HG02870 (cell line): Measurements from ENCODE around the gene PANK3.
"Not testable (repeated sequence)": the region's sequence is repeated elsewhere in the genome, so short reads cannot be mapped to it uniquely, and the experiment has no call there.

Experiments
- ATAC-seq: cut with Tn5 transposase; IDR thresholded peaks from one replicate; pipeline ENCODE4 v1.9.1; 2021; ENCODE audit warnings: mild to moderate bottlenecking, moderate library complexity; ENCODE audit not compliant: unreplicated experiment

PANK3 gene

GRCh38 chr5:168596122-168596521 lies 17.0 kb upstream of the PANK3 start:
- not testable (repeated sequence) for ATAC-seq

- no peak for ATAC-seq
These were observed 12.8 kb upstream of the PANK3 start for GRCh38 chr5:168592014-168592368.

DNA sequence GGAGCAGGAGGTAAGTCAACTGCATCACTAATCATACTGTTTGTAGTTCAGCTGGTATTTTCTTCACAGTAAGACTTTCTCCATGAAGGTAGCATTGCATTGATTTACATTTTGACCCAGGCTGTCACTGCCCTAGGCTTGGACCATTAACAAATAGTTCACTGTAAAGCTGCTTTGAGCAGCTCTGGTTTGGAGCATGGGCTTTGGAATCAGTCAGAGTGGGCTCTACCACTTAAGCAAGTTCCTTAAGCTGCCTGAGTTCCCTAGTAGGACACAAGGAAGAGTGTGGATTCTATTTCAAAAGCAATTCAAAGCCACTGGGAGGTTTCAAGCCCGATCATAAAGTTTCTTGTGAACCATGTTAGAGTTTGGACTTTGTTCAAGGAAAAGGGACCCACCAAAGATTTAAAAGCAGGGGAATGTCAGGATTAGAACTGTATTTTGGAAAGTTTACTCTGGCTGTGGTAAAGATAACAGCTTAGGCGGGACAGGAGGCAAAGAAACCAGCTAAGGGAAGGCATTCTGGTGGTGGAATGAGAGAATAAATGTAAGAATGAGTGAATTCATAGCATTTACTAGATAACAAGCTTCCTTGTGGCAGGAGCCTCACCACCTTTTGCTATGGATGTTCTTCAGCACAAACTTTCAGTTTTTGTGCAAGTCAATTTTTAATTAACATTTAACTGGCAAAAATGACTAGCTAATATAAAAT lies 12.3 kb upstream of the PANK3 start:
- no peak for ATAC-seq

DNA sequence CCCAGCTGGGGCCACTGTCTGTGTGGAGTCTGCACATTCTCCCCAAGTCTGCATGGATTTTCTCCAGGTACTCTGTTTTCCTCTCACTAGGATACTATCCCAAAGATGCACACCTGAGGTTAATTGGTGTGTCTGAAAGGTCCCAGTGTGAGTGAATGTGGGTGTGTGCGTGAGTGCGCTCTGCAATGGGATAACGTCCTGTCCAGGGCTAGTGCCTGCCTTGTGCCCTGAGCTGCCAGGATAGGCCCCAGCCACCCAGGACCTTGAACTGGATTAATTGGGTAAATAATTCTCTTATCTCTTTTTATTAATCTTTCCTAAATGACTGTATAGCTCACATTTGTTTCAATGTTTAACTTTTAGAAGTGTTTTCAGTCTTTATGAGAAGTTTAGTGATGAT lies 11.5 kb upstream of the PANK3 start:
- no peak for ATAC-seq

DNA sequence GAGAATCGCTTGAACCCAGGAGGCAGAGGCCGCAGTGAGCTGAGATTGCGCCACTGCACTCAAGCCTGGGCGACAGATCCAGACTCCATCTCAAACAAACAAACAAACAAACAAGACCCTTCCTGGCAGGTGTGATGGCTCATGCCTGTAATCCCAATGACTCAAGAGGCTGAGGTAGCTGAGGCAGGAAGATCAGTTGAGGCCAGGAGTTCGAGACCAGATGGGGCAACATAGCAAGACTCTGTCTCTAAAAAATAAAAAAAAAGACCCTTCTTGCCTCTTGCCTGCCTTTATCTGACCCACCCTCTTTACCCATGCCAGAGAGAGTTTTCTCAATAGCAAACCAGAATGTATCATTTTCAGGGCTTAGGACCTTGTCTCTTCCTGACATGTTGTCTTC lies 8.8 kb upstream of the PANK3 start:
- no peak for ATAC-seq

DNA sequence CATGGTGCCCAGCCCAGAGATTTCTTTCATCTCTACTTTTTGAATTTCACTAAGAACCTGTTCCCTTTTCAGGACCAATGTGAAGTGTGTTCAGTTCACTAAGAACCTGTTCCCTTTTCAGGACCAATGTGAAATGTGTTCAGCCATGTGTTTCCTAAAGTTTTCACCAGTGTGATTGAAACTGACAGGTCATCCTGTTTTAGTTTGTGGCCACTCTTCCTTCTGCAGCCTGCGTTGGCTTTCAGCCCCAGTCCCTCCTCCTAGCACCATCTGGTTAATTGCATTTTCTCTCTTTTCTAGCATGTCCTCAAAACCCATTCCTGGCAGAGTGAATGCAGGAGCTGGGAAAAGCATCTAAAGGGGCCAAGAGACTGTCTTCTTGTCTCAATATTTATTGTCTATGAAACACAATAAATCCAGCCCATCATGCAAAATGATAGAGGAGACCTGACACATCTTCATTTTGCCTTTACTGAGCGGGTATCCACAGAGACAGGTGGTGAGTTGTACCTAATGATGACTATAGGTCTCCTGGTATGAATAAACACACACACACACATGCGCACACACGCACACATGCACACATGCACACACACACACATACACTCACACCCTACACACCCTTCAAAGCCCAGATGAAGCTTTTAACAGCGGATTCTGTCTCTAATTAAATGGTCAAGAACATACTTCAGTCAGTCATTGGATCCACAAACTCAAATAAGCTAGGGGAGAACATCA lies 6.1 kb upstream of the PANK3 start:
- ATAC-seq, result no peak

DNA sequence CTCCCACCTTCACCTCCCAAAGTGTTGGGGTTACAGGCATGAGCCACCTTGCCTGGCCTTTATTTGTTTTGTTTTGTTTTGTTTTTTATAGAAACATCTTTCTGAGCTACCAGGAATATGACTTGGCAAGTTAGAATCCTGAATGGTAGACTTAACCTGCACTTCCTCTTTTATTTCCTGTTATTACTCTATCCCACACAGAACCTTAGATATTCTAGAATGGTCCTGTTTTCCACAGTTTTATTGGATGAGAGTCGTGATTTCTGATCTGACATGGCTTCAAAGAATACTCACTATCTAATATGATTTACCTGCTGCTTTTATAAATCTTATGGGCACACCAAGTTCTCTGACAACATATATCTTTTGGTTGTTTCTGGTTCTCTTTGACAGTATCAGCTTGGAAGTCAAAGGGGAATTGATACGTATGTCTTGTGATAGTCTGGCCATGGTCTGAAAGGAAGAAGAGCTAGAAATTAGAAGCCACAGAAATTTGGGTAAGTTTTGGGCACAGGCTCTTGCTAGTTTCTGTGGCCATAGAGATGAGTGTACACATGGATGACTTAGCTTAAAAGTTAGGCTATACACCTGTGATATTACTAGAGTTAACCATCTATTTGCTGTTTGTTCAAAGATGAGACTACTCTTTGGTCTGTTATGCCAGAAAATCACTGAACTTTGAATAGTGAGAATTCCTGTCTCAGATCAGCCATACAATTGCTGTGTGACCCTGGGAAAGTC lies 4.7 kb upstream of the PANK3 start:
- peak; percentile 32 for ATAC-seq

GRCh38 chr5:168580814-168581469 lies 1.8 kb upstream of the PANK3 start:
- not testable (repeated sequence) for ATAC-seq

DNA sequence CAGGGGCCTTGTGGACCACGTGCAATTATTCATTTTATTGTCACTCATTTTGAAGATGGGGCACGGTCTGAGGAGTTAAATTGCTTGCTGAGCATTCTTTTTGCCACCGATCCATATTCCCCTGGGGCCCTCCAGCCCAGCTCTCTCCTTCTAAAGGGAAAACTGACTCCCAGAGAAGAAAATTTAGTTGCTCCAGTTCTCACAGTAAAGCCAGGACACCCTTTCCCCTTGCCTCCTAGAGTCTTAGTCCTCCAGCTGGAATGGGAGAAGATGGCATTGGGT lies 1.0 kb upstream of the PANK3 start:
- no peak for ATAC-seq

GRCh38 chr5:168579488-168580226 lies 489 bp upstream of the PANK3 start:
- peak; percentile 89 for ATAC-seq

DNA sequence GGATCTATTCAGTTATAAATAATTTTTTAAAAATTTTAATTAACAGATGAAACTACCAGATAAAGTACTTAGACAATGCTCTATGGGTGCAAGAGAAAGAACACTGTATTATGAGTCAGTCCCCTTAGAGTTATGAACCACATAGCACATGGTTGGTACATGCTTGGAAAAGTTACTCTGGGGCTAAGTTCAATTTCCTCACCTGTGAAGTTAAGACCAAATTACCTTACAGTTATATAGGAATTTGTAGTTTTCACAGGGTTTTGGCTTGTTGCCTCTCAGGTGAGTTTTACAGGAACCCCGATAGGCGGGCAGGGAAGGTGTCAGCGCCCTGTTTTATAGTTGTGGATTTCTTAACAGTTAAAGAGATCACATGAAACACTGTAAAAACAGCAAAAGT lies 1.2 kb downstream of the PANK3 start:
- ATAC-seq, result no peak

GRCh38 chr5:168575391-168576372 lies 3.5 kb downstream of the PANK3 start:
- no peak for ATAC-seq

DNA sequence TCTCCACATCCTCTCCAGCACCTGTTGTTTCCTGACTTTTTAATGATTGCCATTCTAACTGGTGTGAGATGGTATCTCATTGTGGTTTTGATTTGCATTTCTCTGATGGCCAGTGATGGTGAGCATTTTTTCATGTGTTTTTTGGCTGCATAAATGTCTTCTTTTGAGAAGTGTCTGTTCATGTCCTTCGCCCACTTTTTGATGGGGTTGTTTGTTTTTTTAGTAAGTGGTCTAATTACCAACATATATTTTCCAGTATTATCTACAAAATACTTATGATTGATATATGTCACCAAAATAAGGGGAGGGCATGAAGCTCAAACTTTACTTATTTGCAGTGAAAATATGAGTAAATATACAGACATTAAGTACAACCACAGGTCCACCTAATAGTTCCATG lies 5.0 kb downstream of the PANK3 start:
- not testable (repeated sequence) for ATAC-seq

DNA sequence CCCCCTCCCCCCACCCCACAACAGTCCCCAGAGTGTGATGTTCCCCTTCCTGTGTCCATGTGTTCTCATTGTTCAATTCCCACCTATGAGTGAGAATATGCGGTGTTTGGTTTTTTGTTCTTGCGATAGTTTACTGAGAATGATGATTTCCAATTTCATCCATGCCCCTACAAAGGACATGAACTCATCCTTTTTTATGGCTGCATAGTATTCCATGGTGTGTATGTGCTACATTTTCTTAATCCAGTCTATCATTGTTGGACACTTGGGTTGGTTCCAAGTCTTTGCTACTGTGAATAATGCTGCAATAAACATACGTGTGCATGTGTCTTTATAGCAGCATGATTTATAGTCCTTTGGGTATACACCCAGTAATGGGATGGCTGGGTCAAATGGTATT lies 5.5 kb downstream of the PANK3 start:
- not testable (repeated sequence) for ATAC-seq

DNA sequence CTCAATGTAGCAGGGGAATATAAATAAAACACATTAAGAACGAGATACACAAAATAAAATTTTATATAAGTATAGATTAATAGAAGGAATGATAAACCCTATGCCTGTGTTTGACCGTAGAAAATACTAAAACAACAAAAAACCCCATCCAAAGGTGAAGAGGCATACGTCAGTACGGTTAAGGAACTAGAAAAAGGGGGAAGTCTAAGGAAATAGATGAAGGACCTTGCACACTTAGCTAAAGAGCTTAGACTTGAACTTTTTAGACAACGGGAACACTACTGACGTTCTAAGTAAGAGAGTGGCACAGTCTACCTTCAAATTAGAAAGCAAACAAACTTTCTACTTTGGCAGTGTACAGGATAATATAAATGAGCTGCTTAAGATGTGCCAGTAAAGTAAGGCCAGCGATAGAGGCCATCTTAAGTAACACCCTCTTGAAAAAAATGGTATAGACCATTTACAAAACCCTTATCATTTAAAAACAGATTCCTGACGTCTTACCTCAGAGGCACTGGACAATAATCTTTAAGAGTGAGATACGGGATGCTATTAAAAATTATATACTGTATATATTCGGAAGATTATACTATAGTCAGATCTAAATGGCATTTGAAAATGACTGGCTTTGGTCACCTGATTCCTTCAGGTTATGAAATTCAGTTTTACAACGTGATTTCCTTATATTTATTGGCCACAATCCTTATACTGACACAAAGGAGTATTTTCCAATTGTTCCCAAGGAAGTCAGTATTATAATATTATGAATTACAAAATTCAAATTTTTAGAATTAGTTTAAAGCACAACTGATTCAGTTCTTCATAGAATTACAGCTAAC lies 8.5 kb downstream of the PANK3 start:
- ATAC-seq, result no peak

GRCh38 chr5:168568738-168569137 lies 10.4 kb downstream of the PANK3 start:
- no peak for ATAC-seq

DNA sequence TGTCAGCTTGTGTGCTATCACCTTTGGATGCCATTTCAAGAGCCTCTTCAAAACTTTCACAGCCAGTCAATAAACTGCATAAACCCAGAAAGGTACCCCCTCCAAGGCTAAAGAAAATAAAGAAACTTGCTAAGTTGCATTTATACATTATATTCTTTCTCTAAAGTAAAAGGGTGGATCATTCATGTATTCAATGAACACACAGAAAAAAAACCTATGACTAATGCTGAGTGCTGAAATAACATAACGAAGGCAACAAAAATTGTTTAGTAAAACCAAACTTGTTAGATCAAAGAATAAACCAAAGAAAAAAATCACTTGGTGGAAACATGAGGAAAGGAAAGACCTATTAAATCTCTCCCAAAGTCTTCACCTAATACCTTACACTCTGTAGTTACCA lies 15.2 kb downstream of the PANK3 start:
- ATAC-seq, result no peak

DNA sequence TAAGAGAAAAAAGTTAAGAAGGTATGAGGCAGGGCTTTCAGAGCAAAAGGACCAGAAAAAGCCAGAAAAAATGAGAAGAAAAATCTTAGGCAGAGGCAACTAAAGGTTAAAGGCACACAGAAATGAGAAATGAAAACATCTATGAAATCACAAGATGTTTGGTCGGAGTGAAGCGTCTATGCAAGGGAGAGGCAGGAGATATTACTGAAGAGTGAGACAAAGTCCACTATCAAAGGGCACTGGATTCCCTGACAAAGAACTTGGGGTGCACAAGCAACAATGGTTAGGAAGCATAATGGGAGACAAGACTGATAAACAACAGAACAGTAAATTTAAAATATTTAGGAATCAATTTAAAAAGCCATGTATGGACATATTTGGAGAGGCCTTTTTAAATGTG lies 16.9 kb downstream of the PANK3 start:
- ATAC-seq, result no peak

DNA sequence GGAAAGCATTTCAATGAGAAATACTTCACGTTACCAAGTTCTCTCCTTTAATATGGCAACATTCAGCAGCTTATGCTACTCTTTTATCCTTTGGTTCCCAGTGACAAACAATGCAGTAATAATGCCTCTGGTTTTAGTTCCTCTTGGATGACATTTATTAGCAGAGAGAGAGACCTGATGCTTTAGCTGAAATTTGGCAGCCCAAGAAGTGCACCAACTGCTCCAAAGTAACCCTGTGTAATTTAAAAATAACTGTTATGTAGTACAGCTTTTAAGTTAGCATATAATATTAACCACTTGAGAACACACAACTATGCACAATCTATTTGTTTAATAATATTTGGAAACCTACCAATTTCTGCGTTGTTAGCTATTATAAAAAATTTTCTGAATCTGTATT lies 21.8 kb downstream of the PANK3 start:
- ATAC-seq, result no peak
